SJSA1 (cell line): ENCODE measurements around the gene TMEM98. TPM values are rescaled to one million over a fixed set of nuclear protein-coding genes. Genes with fewer than 3 reads are reported as not detected.
"Not testable (repeated sequence)": the region's sequence is repeated elsewhere in the genome, so short reads cannot be mapped to it uniquely, and the experiment has no call there.

Source experiments
- DNase-seq, 2 experiments: peaks; one replicate each; pipeline ENCODE4 v3.0.0-alpha.2; 2015 to 2020; ENCODE audit warnings: low spot score in 2 of 2, low read depth in 1 of 2
- H3K27ac ChIP-seq: fragments of 250-450 bp; sonication (Bioruptor Pico); 2 replicates; pipeline ENCODE4 v1.5.1; 2020; ENCODE audit warnings: mild to moderate bottlenecking, moderate library complexity
- H3K27me3 ChIP-seq: fragments of 250-450 bp; sonication (Bioruptor Pico); replicated peaks from 2 replicates; pipeline ENCODE4 v1.5.1; 2020; ENCODE audit warnings: mild to moderate bottlenecking, moderate library complexity
- H3K36me3 ChIP-seq: fragments of 250-450 bp; sonication (Bioruptor Pico); 2 replicates; pipeline ENCODE4 v1.5.1; 2020; ENCODE audit warnings: mild to moderate bottlenecking
- H3K4me1 ChIP-seq: fragments of 250-450 bp; sonication (Bioruptor Pico); replicated peaks from 2 replicates; pipeline ENCODE4 v1.6.1; 2021; ENCODE audit warnings: mild to moderate bottlenecking
- H3K4me3 ChIP-seq: fragments of 250-450 bp; sonication (Bioruptor Pico); 2 replicates; pipeline ENCODE4 v1.5.1; 2020; ENCODE audit warnings: mild to moderate bottlenecking
- H3K9me3 ChIP-seq: fragments of 250-450 bp; sonication (Bioruptor Pico); replicated peaks from 2 replicates; pipeline ENCODE4 v1.5.1; 2020; ENCODE audit warnings: mild to moderate bottlenecking
- total RNA-seq: library from RNA; depleted of rRNA; stranded (reverse); fragments of >200 nt; shearing (Covaris generic); gene quantifications from 2 replicates; pipeline ENCODE4 v1.2.3, GENCODE V29; 2014

Gene TMEM98
- total RNA-seq, 1 experiment from 2014 or later = 125 TPM

DNA sequence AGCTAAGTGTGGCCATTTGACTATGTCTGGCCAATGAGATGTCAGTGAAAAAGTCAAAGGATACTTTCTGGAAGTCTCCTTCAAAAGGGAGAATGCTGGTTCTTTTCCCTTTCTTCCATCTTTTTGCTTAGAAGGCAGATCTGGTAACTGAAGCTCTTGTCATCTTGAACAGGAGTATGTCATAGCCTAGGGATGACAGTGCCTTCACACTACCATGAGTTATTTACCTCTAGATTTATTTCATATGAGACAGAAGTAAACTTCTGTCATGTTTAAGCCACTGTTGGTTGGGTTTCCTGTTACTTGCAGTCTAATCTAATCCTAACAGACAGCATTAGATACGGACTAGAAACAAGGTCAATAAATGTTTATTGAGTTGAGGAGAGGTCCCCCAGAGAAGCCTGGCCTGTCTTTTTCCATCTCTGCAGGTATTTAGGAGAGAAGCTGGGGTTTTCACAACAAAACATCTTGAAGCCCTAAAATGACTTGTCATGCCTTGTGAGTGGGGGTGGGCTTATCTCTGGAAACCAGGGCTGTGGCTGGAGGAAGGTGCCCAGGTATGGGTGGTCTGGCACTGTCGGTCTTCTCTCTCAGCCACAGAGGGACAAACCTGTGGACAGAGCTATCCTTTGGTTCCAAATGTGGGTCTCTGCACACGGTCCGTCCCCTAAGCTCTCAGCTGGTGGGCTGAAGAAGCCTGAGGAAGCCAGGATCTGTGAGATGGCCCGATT lies 28.5 kb downstream of the TMEM98 start:
- Histone ChIP-seq H3K9me3 (no peaks in the 10 kb centered on the region), H3K4me3 (no peak overlapping the region)

DNA sequence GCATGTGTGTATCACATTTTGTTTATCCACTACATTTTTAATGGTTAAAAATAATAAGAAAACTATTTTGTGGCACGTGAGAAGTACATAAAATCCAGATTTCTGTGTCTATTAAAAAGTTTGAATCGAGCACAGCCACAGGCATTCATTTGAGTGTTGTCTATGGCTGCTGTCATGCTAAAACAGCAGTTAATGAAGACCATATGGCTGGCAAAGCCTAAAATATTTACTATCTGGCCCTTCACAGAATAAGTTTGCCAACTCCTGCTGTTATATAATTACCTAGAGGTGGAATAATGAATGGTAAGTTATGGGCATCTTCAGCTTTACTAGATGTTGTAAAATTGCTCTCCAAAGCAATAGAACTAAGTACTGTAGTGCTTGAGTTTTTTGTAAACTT lies 30.5 kb downstream of the TMEM98 start:
- no peaks in the 10 kb centered on the region for H3K4me1 ChIP-seq
- no peak for DNase-seq
- H3K27ac ChIP-seq = no peak overlapping the region
- H3K36me3 ChIP-seq = no peaks in the 10 kb centered on the region
- H3K9me3 ChIP-seq = no peaks in the 10 kb centered on the region
- H3K4me3 ChIP-seq = no peak overlapping the region
- H3K27me3 ChIP-seq = no peaks in the 10 kb centered on the region

More for the DNA sequence above, 28.5 kb downstream of the TMEM98 start:
- Histone ChIP-seq H3K36me3 (no peaks in the 10 kb centered on the region), H3K27me3 (no peaks in the 10 kb centered on the region), H3K4me1 (no peaks in the 10 kb centered on the region), H3K27ac (no peak overlapping the region)
- DNase-seq = no peak

DNA sequence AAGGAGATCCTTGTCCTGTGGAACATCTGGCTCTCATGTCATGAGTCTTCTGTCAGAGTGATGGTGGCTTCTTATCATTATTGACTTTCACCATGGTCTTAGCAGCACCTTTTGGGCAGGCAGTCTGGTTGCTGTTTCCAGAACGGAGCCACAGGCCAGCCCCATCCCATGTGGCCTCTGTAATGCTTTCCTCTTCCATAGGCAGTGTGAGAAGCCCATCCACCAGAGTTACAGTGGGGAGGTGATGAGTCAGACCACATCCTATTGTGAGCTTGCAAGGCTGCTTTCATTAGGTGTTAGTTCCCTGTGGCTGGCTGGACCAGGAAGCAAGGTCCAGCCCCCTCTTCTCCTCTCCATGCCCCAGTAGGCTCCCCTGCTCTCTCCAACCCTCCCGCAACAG lies 32.9 kb downstream of the TMEM98 start:
- Histone ChIP-seq H3K9me3 (no peaks in the 10 kb centered on the region), H3K4me1 (no peaks in the 10 kb centered on the region), H3K27ac (no peak overlapping the region), H3K4me3 (no peak overlapping the region), H3K27me3 (no peaks in the 10 kb centered on the region), H3K36me3 (no peaks in the 10 kb centered on the region)
- DNase-seq = no peak

DNA sequence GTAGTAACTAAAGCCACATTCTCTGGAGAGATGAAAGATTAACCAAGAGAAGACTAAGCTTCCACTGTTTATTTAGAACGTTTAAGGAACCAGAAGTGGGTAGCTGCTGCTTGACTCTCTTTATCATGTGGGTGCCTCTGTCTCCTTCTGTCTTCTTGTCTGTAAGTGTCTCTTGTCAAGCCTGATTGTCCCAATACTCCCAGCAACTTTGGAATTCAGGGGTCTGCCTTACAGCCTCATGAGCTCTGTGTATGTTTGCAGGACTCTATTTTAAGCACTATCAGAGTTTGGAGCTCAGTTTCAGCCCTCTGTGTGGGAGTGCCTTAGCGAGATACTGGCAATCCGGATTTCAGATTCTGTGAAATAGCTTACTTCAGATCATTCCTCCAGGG lies 34.4 kb downstream of the TMEM98 start:
- Histone ChIP-seq H3K27ac (no peak overlapping the region), H3K27me3 (no peaks in the 10 kb centered on the region), H3K4me1 (no peaks in the 10 kb centered on the region), H3K36me3 (no peaks in the 10 kb centered on the region), H3K4me3 (no peak overlapping the region), H3K9me3 (no peaks in the 10 kb centered on the region)
- no peak for DNase-seq

DNA sequence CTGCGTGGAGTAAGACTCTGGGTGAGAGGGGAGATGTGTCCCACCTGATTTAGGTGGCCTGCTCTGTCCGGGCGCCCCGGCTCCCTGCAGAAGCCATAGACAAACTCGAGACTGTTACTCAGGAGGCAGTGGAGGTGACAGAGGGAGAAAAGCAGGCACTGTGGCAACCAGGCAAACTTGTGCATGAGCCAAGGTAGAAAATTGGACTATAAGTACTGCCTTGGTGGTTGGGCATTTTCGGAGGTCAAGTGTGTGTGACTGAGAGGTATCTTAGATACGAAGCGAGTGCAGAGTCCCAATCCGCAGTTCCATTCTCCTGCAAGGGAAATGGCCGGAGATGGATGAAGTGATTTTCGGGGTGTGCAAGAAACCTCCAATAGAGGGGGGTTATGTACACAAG lies 36.6 kb downstream of the TMEM98 start:
- no peaks in the 10 kb centered on the region for H3K27me3 ChIP-seq
- no peak overlapping the region for H3K27ac ChIP-seq
- DNase-seq = no peak
- H3K36me3 ChIP-seq = no peaks in the 10 kb centered on the region
- H3K9me3 ChIP-seq = no peaks in the 10 kb centered on the region
- no peaks in the 10 kb centered on the region for H3K4me1 ChIP-seq
- no peak overlapping the region for H3K4me3 ChIP-seq

DNA sequence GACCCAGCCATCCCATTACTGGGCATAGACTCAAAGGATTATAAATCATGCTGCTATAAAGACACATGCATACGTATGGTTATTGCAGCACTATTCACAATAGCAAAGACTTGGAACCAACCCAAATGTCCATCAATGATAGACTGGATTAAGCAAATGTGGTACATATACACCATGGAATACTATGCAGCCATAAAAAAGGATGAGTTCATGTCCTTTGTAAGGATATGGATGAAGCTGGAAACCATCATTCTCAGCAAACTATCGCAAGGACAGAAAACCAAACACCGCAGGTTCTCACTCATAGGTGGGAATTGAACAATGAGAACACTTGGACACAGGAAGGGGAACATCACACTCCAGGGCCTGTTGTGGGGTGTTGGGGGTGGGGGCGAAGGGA lies 41.3 kb downstream of the TMEM98 start:
- not testable (repeated sequence) for H3K36me3 ChIP-seq, H3K27me3 ChIP-seq, H3K27ac ChIP-seq, H3K4me3 ChIP-seq, H3K4me1 ChIP-seq, DNase-seq, H3K9me3 ChIP-seq

DNA sequence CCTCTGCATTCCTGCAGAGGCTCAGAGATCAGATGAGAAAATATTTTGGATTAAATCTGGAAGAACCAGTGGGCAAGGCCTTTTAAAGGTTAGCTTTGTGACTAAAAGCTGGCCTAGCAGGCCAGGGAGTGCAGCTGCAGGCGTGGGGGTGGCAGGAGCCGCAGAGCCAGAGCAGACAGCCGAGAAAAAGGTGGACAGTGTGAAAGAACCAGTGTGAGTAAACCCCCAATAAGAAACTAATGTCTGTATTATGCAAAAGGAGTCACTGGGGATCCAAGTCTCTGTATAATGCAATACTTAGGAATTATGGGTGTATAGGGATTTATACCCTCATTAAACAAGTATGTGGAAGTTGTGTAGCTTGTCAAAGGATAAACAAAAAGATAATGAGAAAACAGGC lies 42.3 kb downstream of the TMEM98 start:
- DNase-seq = no peak
- H3K36me3 ChIP-seq = no peaks in the 10 kb centered on the region
- no peak overlapping the region for H3K4me3 ChIP-seq
- H3K27ac ChIP-seq = no peak overlapping the region
- H3K9me3 ChIP-seq = no peaks in the 10 kb centered on the region
- H3K27me3 ChIP-seq = no peaks in the 10 kb centered on the region
- no peaks in the 10 kb centered on the region for H3K4me1 ChIP-seq

DNA sequence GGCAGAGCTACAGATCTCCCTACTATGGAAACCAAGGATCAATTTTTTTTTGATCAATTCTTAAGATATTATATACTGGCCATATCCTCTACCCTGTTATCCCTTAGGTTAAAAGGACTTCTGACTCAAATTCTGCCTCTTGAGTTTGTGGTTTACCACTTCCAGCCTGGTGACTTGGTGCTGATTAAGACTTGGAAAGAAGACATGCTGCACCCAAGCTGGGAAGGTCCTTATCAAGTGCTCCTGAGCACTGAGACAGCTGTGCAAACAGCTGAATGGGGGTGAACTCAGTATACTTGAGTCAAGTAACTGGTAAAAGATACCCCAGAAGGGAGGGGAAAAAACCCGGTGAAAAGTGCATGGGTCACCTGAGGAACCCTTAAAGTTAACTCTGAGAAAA lies 43.2 kb downstream of the TMEM98 start:
- Histone ChIP-seq H3K4me3 (no peak overlapping the region), H3K27me3 (no peaks in the 10 kb centered on the region), H3K36me3 (no peaks in the 10 kb centered on the region), H3K27ac (no peak overlapping the region), H3K4me1 (no peaks in the 10 kb centered on the region), H3K9me3 (no peaks in the 10 kb centered on the region)
- no peak for DNase-seq

DNA sequence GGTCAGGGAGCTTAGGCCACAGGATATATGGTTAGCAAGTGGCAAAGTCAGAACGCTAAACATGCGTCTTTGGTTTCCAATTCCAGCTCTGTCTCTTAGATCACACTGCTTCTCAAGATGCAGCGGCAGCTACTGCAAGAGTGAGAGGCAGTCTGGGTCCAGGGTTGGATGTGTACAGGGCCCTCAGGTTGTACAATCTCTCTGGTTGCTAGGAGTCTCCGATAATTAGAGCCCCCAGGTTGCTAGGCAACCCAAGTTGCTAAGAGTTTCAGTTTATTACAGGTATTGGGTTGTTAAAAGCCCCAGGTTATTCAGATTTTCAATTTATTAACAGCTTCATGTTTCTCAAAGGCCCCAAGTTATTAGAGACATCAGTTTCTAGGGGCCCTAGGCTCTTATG lies 48.2 kb downstream of the TMEM98 start:
- no peaks in the 10 kb centered on the region for H3K4me1 ChIP-seq
- no peak for DNase-seq
- H3K27ac ChIP-seq = no peak overlapping the region
- no peaks in the 10 kb centered on the region for H3K36me3 ChIP-seq
- no peaks in the 10 kb centered on the region for H3K9me3 ChIP-seq
- no peak overlapping the region for H3K4me3 ChIP-seq
- H3K27me3 ChIP-seq = no peaks in the 10 kb centered on the region

DNA sequence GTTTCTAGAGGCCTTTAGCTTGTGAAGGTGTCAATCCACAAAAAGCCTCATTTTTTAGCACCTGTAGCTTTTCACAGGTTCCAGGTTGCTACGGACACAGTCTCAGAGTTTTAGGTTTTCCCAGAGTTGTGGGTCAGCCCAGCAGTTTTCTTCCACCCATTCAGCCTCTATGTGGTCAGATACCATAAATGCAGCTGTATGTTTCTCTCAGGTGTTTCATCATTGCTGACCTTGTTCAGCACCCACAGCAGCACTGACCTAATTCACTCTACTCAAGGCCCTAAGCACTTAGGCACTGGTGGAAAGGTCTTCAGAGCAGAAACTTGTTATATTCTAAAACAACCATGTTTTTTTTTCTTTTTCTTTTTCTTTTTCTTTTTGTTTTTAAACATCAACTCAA lies 48.7 kb downstream of the TMEM98 start:
- no peaks in the 10 kb centered on the region for H3K4me1 ChIP-seq
- H3K36me3 ChIP-seq = no peaks in the 10 kb centered on the region
- no peaks in the 10 kb centered on the region for H3K27me3 ChIP-seq
- no peak overlapping the region for H3K27ac ChIP-seq
- no peak for DNase-seq
- no peak overlapping the region for H3K4me3 ChIP-seq
- no peaks in the 10 kb centered on the region for H3K9me3 ChIP-seq

DNA sequence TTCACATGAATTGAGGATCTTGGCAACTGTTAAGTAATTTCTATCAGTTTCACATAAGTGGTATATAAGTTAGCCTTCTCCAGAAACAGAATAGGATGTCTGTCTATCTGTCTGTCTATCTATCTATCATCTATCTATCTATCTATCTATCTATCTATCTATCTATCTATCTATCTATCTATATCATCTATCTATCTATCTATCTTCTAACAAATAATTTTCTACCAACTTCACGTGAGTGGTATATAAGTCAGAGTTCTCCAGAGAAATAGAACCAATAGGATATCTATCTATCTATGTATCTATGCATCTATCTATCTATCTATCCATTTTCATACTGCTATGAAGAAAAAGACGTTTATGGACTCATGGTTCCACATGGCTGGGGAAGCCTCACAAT lies 52.3 kb downstream of the TMEM98 start:
- Histone ChIP-seq H3K27ac (no peak overlapping the region), H3K9me3 (no peaks in the 10 kb centered on the region), H3K4me3 (no peak overlapping the region), H3K36me3 (no peaks in the 10 kb centered on the region), H3K4me1 (no peaks in the 10 kb centered on the region), H3K27me3 (no peaks in the 10 kb centered on the region)
- DNase-seq = no peak

DNA sequence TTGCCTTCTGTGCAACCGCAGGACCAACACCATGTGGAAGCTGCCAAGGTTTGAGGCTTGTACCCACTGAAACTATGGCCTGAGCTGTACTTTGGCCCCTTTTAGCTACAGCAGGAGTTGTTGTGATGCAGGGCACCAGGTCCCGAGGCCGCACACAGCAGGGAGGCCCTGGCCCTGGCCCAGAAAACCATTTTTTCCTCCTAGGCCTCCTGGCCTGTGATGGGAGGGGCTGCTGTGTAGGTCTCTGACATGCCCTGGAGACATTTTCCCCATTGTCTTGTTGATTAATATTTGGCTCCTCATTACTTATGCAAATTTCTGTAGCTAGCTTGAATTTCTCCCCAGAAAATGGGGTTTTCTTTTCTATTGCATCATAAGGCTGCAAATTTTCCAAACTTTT lies 53.7 kb downstream of the TMEM98 start:
- DNase-seq, H3K4me1 ChIP-seq, H3K27me3 ChIP-seq, H3K27ac ChIP-seq, H3K9me3 ChIP-seq, H3K4me3 ChIP-seq, H3K36me3 ChIP-seq: not testable (repeated sequence)

DNA sequence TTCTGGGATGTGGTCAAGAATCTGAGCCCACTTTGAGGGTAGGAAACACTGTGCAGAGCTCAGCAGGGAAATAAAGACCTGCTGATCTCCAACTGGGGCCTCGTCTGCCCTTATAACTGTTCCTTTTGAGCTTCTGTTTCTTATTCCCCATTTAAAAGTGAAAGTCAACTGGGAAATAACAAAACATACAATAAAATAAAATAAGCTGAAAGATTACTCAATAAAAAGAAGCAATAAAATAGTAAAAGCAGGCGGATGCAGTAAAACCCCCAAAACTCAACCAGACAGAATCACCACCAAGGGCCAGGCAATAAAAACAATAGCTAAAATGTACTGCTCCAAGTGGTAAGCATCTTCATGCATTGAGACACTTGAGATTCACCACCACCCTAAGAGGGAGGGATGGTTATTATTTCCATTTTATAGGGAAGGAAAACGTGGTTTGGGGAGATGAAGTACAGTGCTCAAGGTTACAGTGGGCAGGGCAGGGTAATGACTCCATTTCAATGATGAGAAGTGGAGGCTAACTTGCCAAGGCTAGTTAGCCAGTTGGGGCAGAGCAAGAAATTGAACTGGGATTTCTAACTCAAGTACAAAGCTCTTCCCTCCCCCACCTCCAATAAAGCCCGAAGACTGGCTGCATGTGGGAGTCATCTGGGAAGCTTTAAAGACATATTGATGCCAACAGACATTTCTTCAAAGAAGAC lies 57.2 kb downstream of the TMEM98 start:
- Histone ChIP-seq H3K36me3 (no peaks in the 10 kb centered on the region), H3K9me3 (no peaks in the 10 kb centered on the region), H3K4me1 (no peaks in the 10 kb centered on the region), H3K27ac (no peak overlapping the region), H3K4me3 (no peak overlapping the region), H3K27me3 (no peaks in the 10 kb centered on the region)
- DNase-seq = no peak

DNA sequence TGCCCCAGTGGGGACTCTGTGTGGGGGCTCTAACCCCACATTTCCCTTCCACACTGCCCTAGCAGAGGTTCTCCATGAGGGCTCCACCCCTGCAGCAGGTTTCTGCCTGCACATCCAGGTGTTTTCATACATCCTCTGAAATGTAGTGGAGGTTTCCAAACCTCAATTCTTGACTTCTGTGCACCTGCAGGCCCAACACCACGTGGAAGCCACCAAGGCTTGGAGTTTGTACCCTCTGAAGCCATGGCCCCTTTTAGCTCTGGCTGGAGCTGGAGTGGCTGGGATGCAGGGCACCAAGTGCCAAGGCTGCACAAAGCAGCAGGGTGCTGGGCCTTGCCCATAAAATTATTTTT lies 59.5 kb downstream of the TMEM98 start:
- H3K36me3 ChIP-seq, H3K27ac ChIP-seq, H3K4me1 ChIP-seq, DNase-seq, H3K4me3 ChIP-seq, H3K9me3 ChIP-seq, H3K27me3 ChIP-seq: not testable (repeated sequence)

DNA sequence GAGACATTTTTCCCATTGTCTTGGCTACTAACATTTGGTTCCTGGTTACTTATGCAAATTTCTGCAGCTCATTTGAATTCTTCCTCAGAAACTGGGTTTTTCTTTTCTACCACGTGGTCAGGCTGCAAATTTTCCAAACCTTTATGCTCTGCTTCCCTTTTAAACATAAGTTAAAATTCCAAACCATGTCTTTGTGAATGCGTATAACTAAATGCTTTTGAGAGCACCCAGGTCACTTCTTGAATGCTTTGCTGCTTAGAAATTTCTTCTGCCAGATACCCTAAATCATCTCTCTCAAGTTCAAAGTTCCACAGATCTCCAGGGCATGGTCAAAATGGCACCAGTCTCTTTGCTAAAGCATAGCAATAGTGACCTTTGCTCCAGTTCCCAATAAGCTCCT lies 59.9 kb downstream of the TMEM98 start:
- H3K9me3 ChIP-seq, H3K4me3 ChIP-seq, H3K27me3 ChIP-seq, H3K27ac ChIP-seq, DNase-seq, H3K36me3 ChIP-seq, H3K4me1 ChIP-seq: not testable (repeated sequence)
